Nephron (organoid): ENCODE data around the gene PSME3.

ENCODE experiments used
- H3K27ac Mint-ChIP-seq, 3 experiments: 2 replicates each; pipeline ENCODE4 v1.8.0; 2020; ENCODE audit warnings: mixed read lengths in 3 of 3, mild to moderate bottlenecking in 2 of 3, moderate library complexity in 1 of 3
- H3K27me3 Mint-ChIP-seq: 2 replicates; pipeline ENCODE4 v1.8.0; 2021; ENCODE audit warnings: low read depth, mild to moderate bottlenecking, moderate library complexity, mixed read lengths
- H3K36me3 Mint-ChIP-seq: 2 replicates; pipeline ENCODE4 v1.8.0; 2020; ENCODE audit warnings: low read depth, mixed read lengths
- H3K4me1 Mint-ChIP-seq: 2 replicates; pipeline ENCODE4 v1.8.0; 2020; ENCODE audit warnings: mixed read lengths
- H3K4me3 Mint-ChIP-seq, 3 experiments: 2 replicates each; pipeline ENCODE4 v1.8.0; 2020; ENCODE audit warnings: mild to moderate bottlenecking in 3 of 3, mixed read lengths in 3 of 3, moderate library complexity in 2 of 3
- H3K9me3 Mint-ChIP-seq: 2 replicates; pipeline ENCODE4 v1.8.0; 2020; ENCODE audit warnings: mixed read lengths
- TF ChIP-seq, protein P1 (sequence below), 3 experiments: fragments of 200-600 bp; sonication (generic); IDR thresholded peaks; one replicate each; pipeline ENCODE4 v1.5.0; 2021; ENCODE audit warnings: antibody characterized with exemption in 3 of 3; ENCODE audit not compliant: unreplicated experiment in 3 of 3

The PSME3 gene, protein sequence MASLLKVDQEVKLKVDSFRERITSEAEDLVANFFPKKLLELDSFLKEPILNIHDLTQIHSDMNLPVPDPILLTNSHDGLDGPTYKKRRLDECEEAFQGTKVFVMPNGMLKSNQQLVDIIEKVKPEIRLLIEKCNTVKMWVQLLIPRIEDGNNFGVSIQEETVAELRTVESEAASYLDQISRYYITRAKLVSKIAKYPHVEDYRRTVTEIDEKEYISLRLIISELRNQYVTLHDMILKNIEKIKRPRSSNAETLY

DNA sequence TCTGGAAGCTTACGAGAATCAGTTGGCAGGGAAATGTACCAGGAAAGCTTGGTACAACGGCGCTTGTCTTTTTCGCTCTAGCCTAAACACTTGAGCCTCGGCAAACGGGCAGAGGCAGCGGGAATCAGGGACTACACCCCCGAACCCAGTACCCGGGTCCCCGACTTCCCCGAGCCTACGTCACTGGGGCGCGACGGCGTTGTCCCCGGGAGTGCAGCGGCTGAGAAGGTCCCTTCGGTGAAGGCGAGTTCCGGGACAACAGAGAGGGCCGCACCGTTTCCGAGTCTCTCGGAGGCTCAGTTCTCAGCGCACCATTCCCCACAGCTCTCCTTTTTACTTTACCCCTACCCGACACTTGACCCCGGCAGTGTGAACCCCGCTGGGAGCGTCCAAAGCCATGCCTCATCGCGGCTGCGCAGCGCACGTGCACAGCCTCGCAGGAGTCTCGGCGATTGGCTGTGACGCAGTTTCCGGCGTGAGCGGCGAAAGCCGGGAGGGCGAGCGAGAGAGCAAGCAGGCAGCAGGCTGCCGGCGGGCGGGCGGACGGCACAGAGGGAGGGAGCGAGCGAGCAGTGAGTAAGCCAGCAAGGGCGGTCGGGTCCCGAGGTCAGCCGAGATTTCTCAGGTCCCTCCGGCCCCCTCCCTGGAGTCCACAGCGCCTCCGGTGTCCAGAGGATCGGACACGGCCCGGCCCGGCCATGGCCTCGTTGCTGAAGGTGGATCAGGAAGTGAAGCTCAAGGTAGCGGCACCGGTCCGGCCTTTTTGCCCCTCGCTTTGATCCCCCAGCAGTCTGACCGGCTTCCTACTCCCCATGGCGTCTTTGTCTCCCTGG lies at the start of gene PSME3:
Gene PSME3, plus strand, starts transcription at position 464 of the 833 bp plus-strand sequence. Its CDS starts 235 bp downstream, at position 699.
- peaks cover 24% of the 10 kb centered on the region for H3K36me3 Mint-ChIP-seq
- peak within 1 kb of the TSS; percentile 94 to 97 (median 97) for H3K4me3 Mint-ChIP-seq
- no peaks in the 10 kb centered on the region for H3K27me3 Mint-ChIP-seq
- TF ChIP-seq, protein P1, sequence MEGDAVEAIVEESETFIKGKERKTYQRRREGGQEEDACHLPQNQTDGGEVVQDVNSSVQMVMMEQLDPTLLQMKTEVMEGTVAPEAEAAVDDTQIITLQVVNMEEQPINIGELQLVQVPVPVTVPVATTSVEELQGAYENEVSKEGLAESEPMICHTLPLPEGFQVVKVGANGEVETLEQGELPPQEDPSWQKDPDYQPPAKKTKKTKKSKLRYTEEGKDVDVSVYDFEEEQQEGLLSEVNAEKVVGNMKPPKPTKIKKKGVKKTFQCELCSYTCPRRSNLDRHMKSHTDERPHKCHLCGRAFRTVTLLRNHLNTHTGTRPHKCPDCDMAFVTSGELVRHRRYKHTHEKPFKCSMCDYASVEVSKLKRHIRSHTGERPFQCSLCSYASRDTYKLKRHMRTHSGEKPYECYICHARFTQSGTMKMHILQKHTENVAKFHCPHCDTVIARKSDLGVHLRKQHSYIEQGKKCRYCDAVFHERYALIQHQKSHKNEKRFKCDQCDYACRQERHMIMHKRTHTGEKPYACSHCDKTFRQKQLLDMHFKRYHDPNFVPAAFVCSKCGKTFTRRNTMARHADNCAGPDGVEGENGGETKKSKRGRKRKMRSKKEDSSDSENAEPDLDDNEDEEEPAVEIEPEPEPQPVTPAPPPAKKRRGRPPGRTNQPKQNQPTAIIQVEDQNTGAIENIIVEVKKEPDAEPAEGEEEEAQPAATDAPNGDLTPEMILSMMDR (IDR thresholded peaks at IDR 0.05; ENCODE audit: unreplicated experiment in 3 of 3), result no peak
- no peaks in the 10 kb centered on the region for H3K9me3 Mint-ChIP-seq
- H3K27ac Mint-ChIP-seq, result peak within 1 kb of the TSS; percentile 89 to 98 (median 94)
- H3K4me1 Mint-ChIP-seq, result peaks cover 20% of the 10 kb centered on the region

- Mint-ChIP-seq H3K27me3 (peaks cover 46% of the 10 kb centered on the region), H3K27ac (no peak overlapping the region), H3K4me1 (peaks cover 15% of the 10 kb centered on the region), H3K4me3 (peak overlapping the region in 2 of 3 experiments; percentile 14 to 71), H3K36me3 (peaks cover 7% of the 10 kb centered on the region), H3K9me3 (no peaks in the 10 kb centered on the region)
- TF ChIP-seq, protein P1 (IDR thresholded peaks at IDR 0.05; ENCODE audit: unreplicated experiment in 3 of 3), result no peak
Measured at GRCh38 chr17:42783791-42784138, 49.4 kb upstream of the PSME3 start.

GRCh38 chr17:42784409-42784808 lies 48.8 kb upstream of the PSME3 start:
- H3K36me3 Mint-ChIP-seq, result peaks cover 4% of the 10 kb centered on the region
- H3K27ac Mint-ChIP-seq, result no peak overlapping the region
- no peak overlapping the region for H3K4me3 Mint-ChIP-seq
- peaks cover 44% of the 10 kb centered on the region for H3K27me3 Mint-ChIP-seq
- peaks cover 11% of the 10 kb centered on the region for H3K4me1 Mint-ChIP-seq
- TF ChIP-seq, protein P1 (IDR thresholded peaks at IDR 0.05; ENCODE audit: unreplicated experiment in 3 of 3), result no peak
- no peaks in the 10 kb centered on the region for H3K9me3 Mint-ChIP-seq

DNA sequence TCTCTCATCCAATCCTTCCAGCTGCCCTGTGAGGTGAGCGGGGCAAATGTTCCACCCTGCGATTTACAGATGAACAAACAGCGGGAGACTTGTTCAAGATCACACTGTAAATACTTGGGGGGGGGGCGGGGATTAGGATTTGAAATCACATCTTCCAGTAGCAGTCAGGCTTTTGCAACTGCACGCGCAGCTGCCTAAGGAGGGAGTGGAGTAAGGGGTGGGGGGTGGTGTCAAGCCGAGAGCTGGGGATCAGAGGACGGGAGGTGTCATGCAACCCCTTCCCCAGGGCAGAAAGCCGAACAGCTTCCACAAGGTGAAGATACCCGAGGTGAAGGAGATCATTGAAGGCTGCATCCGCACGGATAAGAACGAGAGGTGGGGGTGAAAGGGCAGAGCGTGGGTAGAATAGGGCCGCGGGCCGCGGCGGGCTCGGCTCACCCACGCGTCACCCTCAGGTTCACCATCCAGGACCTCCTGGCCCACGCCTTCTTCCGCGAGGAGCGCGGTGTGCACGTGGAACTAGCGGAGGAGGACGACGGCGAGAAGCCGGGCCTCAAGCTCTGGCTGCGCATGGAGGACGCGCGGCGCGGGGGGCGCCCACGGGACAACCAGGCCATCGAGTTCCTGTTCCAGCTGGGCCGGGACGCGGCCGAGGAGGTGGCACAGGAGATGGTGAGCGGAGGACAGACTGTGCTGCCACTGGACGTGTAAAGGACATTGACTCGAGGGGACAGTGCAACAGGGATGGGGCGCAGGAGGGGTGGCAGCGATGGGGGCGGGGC lies 48.2 kb upstream of the PSME3 start:
- H3K36me3 Mint-ChIP-seq, result peaks cover 3% of the 10 kb centered on the region
- no peaks in the 10 kb centered on the region for H3K9me3 Mint-ChIP-seq
- TF ChIP-seq, protein P1 (IDR thresholded peaks at IDR 0.05; ENCODE audit: unreplicated experiment in 3 of 3), result no peak
- peaks cover 38% of the 10 kb centered on the region for H3K27me3 Mint-ChIP-seq
- H3K4me3 Mint-ChIP-seq, result no peak overlapping the region
- H3K4me1 Mint-ChIP-seq, result peaks cover 6% of the 10 kb centered on the region
- no peak overlapping the region for H3K27ac Mint-ChIP-seq

DNA sequence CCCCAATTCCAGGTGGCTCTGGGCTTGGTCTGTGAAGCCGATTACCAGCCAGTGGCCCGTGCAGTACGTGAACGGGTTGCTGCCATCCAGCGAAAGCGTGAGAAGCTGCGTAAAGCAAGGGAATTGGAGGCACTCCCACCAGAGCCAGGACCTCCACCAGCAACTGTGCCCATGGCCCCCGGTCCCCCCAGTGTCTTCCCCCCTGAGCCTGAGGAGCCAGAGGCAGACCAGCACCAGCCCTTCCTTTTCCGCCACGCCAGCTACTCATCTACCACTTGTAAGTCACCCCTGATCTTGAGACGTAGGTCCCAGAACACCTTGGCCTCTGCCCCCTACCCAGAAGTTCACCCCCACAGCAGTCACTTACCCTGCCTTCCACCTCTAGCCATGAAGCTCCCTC lies 45.9 kb upstream of the PSME3 start:
- Mint-ChIP-seq H3K27me3 (peaks cover 23% of the 10 kb centered on the region), H3K36me3 (peaks cover 3% of the 10 kb centered on the region), H3K4me3 (no peak overlapping the region), H3K9me3 (no peaks in the 10 kb centered on the region), H3K27ac (no peak overlapping the region), H3K4me1 (peaks cover 6% of the 10 kb centered on the region)
- TF ChIP-seq, protein P1 (IDR thresholded peaks at IDR 0.05; ENCODE audit: unreplicated experiment in 3 of 3), result no peak
